OCI-LY7 (cell line): Measurements from ENCODE around the gene EPO. TPM values are rescaled to one million over a fixed set of nuclear protein-coding genes. Genes with fewer than 3 reads are reported as not detected.

Source experiments
- BruUV-seq: library from RNA; stranded (reverse); fragments of 400-500 nt; replicated peaks from 2 replicates; lab custom pipeline; 2021; lab: Mats Ljungman, UMichigan
- CTCF ChIA-PET: fragments of 300-600 bp; sonication (Branson Sonifier 250); formaldehyde crosslinking; loops from one replicate; lab custom pipeline; 2022; ENCODE audit warnings: antibody characterized with exemption; ENCODE audit not compliant: unreplicated experiment; lab: Charles Lee
- POLR2A ChIA-PET: fragments of 300-600 bp; sonication (Branson Sonifier 250); formaldehyde crosslinking; loops from one replicate; lab custom pipeline; 2022; ENCODE audit warnings: antibody characterized with exemption; lab: Charles Lee
- DNase-seq: peaks from one replicate; pipeline ENCODE4 v3.0.0-alpha.2; 2015; ENCODE audit warnings: low spot score
- H2AFZ ChIP-seq: fragments of 200-600 bp; sonication (generic), shearing (Covaris generic); 2 replicates; pipeline ENCODE4 v1.6.1; 2014; ENCODE audit warnings: mild to moderate bottlenecking, antibody characterized with exemption, low read length, moderate library complexity
- H3K27ac ChIP-seq: fragments of 200-600 bp; sonication (generic); 2 replicates; pipeline ENCODE4 v1.5.1; 2014; ENCODE audit warnings: mixed run types, low read depth, mild to moderate bottlenecking, moderate library complexity, low read length, inconsistent platforms; ENCODE audit not compliant: poor library complexity, severe bottlenecking
- H3K36me3 ChIP-seq: fragments of 200-600 bp; sonication (generic); 2 replicates; pipeline ENCODE4 v1.6.1; 2014; ENCODE audit warnings: mild to moderate bottlenecking, antibody characterized with exemption, low read length, moderate library complexity, mixed read lengths; ENCODE audit not compliant: insufficient read depth
- H3K4me1 ChIP-seq: fragments of 200-600 bp; sonication (generic); 2 replicates; pipeline ENCODE4 v1.5.1; 2014; ENCODE audit warnings: mild to moderate bottlenecking, low read length; ENCODE audit not compliant: insufficient read depth, poor library complexity, severe bottlenecking
- H3K4me2 ChIP-seq: fragments of 200-600 bp; sonication (generic); 2 replicates; pipeline ENCODE4 v1.6.1; 2014; ENCODE audit warnings: mild to moderate bottlenecking, low read length
- H3K4me3 ChIP-seq: fragments of 200-600 bp; sonication (generic); 2 replicates; pipeline ENCODE4 v1.5.1; 2014; ENCODE audit warnings: mild to moderate bottlenecking, low read depth, low read length; ENCODE audit not compliant: poor library complexity, severe bottlenecking
- H3K79me2 ChIP-seq: fragments of 200-600 bp; sonication (generic); 2 replicates; pipeline ENCODE4 v1.6.1; 2016; ENCODE audit warnings: low read depth, mild to moderate bottlenecking, low read length, moderate library complexity, mixed read lengths; ENCODE audit not compliant: insufficient read depth
- H3K9me2 ChIP-seq: fragments of 200-600 bp; sonication (generic); 2 replicates; pipeline ENCODE4 v1.6.1; 2016; ENCODE audit warnings: mild to moderate bottlenecking, low read length, mixed read lengths; ENCODE audit not compliant: insufficient read depth
- H3K9me3 ChIP-seq: fragments of 200-600 bp; sonication (generic); 2 replicates; pipeline ENCODE4 v1.6.1; 2014; ENCODE audit warnings: mild to moderate bottlenecking, mixed run types, low read length, mixed read lengths
- H4K20me1 ChIP-seq: fragments of 200-600 bp; sonication (generic); 2 replicates; pipeline ENCODE4 v1.6.1; 2014; ENCODE audit warnings: mild to moderate bottlenecking, antibody characterized with exemption, low read length, moderate library complexity, mixed read lengths; ENCODE audit not compliant: insufficient read depth
- CTCF ChIP-seq: fragments of 200-600 bp; sonication (generic); conservative IDR thresholded peaks from 2 replicates; pipeline ENCODE4 v1.5.1; 2014; ENCODE audit warnings: mild to moderate bottlenecking, antibody characterized with exemption, low read length, moderate library complexity, mixed read lengths
- EZH2phosphoT487 ChIP-seq: fragments of 200-600 bp; sonication (generic); IDR thresholded peaks from 2 replicates; pipeline ENCODE4 v1.6.1; 2018; ENCODE audit warnings: low read depth, borderline replicate concordance, mild to moderate bottlenecking, mixed run types, antibody characterized with exemption, low read length, moderate library complexity, mixed read lengths
- intact Hi-C: fragments of 100-400 bp; cut with micrococcal nuclease; formaldehyde crosslinking; loops from one replicate; pipeline ENCODE4 v1.10.0; 2022; ENCODE audit not compliant: unreplicated experiment
- total RNA-seq, 2 experiments: library from RNA; depleted of rRNA in 1 of 2; stranded (reverse); fragments of >200 nt in 1 of 2; shearing (Covaris generic) in 1 of 2; gene quantifications; 2 replicates each; pipeline ENCODE4 v1.2.3, GENCODE V29; 2014 to 2022

Gene EPO
- total RNA-seq, 2 experiments from 2014 or later: 0.13 TPM; not detected in 1

- Histone ChIP-seq H4K20me1 (0 out of 2 replicates have a peak, but pooled peaks cover 4% of the 10 kb centered on the region), H3K9me3 (no peaks in the 10 kb centered on the region), H3K79me2 (peaks cover 8% of the 10 kb centered on the region; the same call in 1 of the 2 replicates), H2AFZ (peak within 1 kb of the TSS; percentile 66; the same call in 1 of the 2 replicates), H3K27ac (peak within 1 kb of the TSS; percentile 64), H3K36me3 (peaks cover 22% of the 10 kb centered on the region), H3K9me2 (no peaks in the 10 kb centered on the region), H3K4me2 (peak within 1 kb of the TSS; percentile 80), H3K4me1 (peaks cover 9% of the 10 kb centered on the region), H3K4me3 (peak within 1 kb of the TSS; percentile 99)
- intact Hi-C loops: loop anchor here (1.0 to 10.0 kb wide), 3 partner anchors 39 to 199 kb away; partner anchors contain the start of genes MOSPD3 and TSC22D4
- BruUV-seq: no TSS peak
- peak; percentile 98 for DNase-seq
- ChIA-PET POLR2A (interaction anchor here (0.6 kb wide), 1 partner anchor 48 kb away, joined by 3 read pairs; no protein-coding TSS in a partner anchor), CTCF (interaction anchor here (0.6 kb wide), 1 partner anchor 216 kb away, joined by 5 read pairs; the partner anchor contains the start of gene UFSP1)
- TF ChIP-seq EZH2phosphoT487: no peak
- no peak for TF ChIP-seq CTCF
Measured at GRCh38 chr7:100673302-100673941, 46.8 kb upstream of the EPO start, which contains the start of gene GNB2. Gene GNB2, plus strand, starts transcription at chr7:100673740. Its CDS starts 2,526 bp downstream, at chr7:100676266.

- BruUV-seq: no TSS peak
- ChIA-PET CTCF (no interaction called here), POLR2A (no interaction called here)
- peak; percentile 43 for DNase-seq
- Histone ChIP-seq H3K27ac (peak overlapping the region; percentile 64), H2AFZ (peak overlapping the region; percentile 66; the same call in 1 of the 2 replicates), H3K36me3 (peaks cover 28% of the 10 kb centered on the region), H3K4me3 (peak overlapping the region; percentile 99), H4K20me1 (0 out of 2 replicates have a peak, but pooled peaks cover 4% of the 10 kb centered on the region), H3K4me2 (peak overlapping the region; percentile 80), H3K4me1 (peaks cover 9% of the 10 kb centered on the region), H3K9me2 (no peaks in the 10 kb centered on the region), H3K9me3 (no peaks in the 10 kb centered on the region), H3K79me2 (peaks cover 8% of the 10 kb centered on the region; the same call in 1 of the 2 replicates)
- TF ChIP-seq EZH2phosphoT487: no peak
- TF ChIP-seq CTCF: no peak
- intact Hi-C loops: loop anchor here (1.0 to 10.0 kb wide), 5 partner anchors 40 to 237 kb away; partner anchors contain the start of genes MOSPD3, PPP1R35 and TSC22D4
Measured at GRCh38 chr7:100673942-100674410, 46.3 kb upstream of the EPO start.
